Left renal cortex interstitium (tissue), 4 donors: Measurements from ENCODE around the gene IGFN1. TPM values are rescaled to one million over a fixed set of nuclear protein-coding genes. Genes with fewer than 3 reads are reported as not detected.

Experiments used
- DNase-seq, 4 donors: peaks; one replicate each; pipeline ENCODE4 v3.0.0-alpha.2; 2013; ENCODE audit warnings: low read depth in 4 of 4, low spot score in 2 of 4, missing footprints in 1 of 4
- polyA plus RNA-seq, 4 donors: library from polyadenylated mRNA; unstranded; fragments of 120-200 nt; gene quantifications; one replicate each; pipeline ENCODE4 v1.2.1, GENCODE V29; 2013; ENCODE audit not compliant: insufficient read length in 4 of 4

IGFN1 gene
- polyA plus RNA-seq, 4 donors: 0.34 to 1.3 (median 0.78) TPM

DNA sequence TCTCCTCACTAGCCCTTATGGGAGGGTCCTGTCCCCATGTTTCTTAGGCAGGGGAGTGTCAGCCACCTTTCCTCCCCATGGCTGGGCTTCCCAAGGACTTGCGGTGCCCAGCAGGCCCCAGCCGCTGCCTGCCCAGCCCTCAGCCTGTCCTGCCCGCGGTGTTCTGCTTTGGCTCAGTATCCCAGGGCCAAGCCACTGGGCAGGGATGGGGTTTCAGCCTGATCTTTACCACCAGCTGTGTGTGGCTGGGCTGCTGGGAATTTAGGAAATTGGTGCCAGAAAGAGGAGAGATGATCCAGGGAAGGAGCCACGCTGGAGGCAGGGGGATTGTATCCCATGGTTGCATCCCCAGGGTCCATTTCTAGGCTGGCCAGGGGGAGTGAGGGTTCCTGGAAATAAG lies 6.9 kb upstream of the IGFN1 start:
- no peak for DNase-seq

- DNase-seq: no peak
Measured at GRCh38 chr1:201184307-201185122, 6.1 kb upstream of the IGFN1 start.

GRCh38 chr1:201185123-201185453 lies 5.5 kb upstream of the IGFN1 start:
- DNase-seq: no peak

DNA sequence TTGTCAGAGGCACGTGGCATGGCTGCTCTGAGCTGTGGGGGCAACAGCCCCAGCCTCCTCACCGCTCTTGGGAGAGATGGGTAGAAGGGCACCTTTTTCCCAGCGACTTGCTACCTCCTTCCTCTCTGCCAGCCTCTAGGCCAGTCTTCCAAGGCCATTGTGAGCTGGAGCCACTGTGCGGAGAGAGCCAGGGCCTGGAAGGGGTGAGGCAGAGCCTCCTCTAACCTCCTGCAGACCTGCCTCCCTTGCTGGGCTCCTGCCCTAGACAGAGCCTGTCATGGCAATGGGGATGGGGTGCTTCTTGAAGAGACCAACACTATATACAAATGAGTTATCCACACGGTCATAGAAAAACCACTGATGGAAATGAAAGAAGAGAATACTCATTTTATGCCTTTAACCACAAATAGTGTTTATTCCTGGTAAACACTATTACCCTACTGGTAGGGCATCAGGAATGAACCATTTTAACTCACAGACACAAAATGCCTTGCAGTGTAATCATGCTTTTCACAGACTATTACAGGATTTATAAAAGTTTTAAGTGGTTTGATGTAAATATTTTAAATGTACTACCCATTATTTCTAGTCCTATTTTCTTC lies 5.0 kb upstream of the IGFN1 start:
- DNase-seq: no peak

DNA sequence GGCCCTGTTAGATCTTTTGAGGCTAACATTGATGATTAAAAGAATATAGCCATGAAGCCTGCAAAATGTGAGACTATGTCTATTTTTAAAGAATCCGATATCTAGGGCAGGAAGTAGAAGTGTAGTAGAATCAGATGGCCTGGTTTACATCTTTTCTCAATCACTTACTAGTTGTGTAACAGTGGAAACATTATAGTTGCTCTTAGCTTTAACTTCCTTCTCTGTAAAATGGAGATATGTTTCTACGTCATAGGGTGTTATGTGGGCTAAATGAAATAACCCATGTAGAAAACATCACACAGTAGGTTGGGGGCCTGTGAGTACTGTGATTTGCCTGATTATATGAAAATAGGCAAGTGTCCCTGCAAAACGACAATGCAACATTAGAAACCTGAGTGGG lies 4.4 kb upstream of the IGFN1 start:
- no peak for DNase-seq

GRCh38 chr1:201189085-201189484 lies 1.5 kb upstream of the IGFN1 start:
- no peak for DNase-seq

- DNase-seq: no peak
Measured at GRCh38 chr1:201190005-201190404, 619 bp upstream of the IGFN1 start.

DNA sequence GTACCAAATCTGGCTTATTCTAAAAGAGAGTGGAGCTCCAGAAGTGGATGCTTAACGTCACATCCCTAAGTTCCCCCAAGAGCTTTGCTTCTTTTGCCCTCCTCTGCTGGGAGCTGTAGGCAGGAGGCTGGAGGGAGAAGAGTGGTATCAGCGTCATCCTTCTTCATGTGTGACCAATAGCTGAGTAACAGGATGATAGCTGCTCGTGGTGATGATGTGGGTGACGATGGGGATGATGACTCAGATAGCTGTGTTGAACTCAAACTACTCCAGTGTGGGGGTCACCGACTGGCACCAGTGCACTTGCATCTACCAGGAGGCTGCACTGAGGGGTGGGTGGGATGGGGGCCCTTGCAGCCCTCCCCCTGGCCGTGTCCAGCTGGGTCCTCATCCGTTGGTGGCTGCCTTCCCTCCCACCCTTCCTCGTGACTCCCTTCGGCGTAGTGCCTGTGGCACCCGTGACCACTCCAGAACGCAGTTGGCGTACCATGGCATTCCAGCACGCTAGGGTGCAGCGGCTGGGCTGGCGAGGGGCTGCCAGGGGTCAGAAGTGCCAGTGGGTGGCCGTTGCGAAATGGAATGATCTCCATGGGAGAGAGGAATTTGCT lies 1.1 kb downstream of the IGFN1 start:
- no peak for DNase-seq

DNA sequence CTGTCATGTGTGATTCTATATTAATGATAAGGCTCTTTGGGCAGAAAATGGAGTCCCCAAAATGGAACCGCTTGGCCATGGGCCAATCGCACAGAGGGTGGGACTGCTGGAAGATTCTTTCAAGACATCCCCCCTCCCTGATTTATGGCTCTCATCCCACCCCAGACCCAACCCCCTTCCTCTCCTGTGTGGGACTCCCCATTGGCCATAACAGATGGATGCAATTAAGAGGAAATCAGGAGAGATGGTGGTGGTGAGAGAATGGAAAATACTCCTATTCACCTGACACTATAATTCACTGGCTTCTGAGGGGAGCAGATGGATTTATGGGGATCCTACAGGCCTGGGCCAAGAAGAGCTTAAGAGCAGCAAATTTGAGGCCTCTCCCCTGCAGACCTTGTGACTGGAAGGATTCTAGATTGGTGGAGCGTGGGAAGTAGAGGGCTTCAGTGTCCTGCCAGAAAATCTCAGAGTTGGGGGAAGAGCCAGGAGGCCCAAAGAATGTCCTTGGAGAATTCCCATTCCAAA lies 1.7 kb downstream of the IGFN1 start:
- DNase-seq: no peak

DNA sequence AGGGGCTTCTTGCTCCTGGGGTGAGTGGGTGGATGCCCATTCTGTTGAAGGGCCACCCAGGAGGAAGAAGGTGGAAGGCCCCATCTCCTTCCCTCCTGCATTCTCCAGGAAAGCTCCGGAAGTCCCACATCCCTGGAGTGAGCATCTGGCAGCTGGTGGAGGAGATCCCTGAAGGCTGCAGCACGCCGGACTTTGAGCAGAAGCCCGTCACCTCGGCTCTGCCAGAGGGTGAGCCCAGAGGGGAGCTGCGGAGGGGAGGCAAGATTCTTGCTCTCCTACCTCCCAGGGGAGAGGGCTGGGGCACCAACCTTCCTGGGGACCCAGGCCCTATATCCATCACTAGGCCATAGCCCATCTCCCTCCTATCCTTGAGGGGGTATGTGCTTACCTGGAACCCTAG lies 3.4 kb downstream of the IGFN1 start:
- DNase-seq: no peak

GRCh38 chr1:201198598-201198997 lies 8.0 kb downstream of the IGFN1 start:
- no peak for DNase-seq

DNA sequence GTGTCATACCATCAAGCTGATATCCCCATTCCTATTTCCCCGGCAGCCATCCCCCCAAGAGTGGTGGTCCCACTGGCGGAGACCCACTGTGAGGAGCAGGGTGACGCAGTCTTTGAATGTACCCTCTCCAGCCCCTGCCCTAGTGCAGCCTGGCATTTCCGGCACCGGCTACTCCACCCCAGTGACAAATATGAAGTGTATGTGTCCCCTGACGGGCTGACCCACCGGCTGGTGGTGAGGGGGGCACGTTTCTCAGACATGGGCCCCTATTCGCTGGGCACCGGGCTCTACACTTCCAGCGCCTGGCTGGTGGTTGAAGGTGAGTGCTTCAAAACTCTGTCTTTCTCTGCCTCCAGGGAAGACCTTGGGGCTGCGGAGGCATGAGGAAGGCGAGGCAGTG lies 14.4 kb downstream of the IGFN1 start:
- no peak for DNase-seq

- DNase-seq: no peak
Measured at GRCh38 chr1:201206176-201206575, 15.6 kb downstream of the IGFN1 start.

DNA sequence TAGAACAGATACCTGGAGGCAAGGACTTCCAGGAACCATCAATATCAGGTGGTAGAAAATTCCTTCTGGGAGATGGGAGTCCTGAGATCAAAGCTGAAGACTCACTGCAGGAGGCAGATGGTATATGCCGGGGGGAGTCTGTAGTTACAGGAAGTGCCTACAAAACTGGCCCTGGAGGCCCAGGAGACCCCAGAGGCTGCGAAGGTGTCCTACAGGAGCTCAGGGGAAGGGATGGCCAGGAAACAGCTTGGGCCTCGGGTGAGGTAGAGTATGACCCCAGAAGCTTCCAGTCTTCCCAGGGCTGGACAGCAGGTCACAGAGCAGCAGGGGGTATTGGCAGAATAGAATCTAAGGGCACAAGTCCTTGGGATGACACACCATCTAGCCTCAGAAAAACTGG lies 16.4 kb downstream of the IGFN1 start:
- DNase-seq: no peak

GRCh38 chr1:201208236-201208635 lies 17.6 kb downstream of the IGFN1 start:
- no peak for DNase-seq

DNA sequence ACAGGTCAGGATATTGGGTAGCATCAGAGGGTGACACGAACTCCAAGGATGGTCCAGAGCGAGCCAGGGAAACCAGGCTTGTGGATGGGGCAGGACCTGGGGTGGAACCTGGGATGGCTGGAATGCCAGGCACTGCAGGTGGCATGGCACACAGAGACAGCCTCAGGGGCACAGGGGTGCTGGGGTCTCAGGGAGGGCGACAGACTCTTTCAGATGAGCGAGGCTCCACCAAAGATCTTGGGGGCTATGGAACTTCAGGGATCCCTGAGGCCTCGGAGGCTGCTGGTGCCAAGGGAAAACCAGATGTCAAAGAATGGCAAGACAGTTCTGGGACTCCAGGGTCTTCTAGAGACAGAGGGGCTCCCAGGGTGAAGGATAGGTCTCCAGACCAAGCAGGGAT lies 21.4 kb downstream of the IGFN1 start:
- no peak for DNase-seq

GRCh38 chr1:201212461-201213055 lies 21.9 kb downstream of the IGFN1 start:
- no peak for DNase-seq

DNA sequence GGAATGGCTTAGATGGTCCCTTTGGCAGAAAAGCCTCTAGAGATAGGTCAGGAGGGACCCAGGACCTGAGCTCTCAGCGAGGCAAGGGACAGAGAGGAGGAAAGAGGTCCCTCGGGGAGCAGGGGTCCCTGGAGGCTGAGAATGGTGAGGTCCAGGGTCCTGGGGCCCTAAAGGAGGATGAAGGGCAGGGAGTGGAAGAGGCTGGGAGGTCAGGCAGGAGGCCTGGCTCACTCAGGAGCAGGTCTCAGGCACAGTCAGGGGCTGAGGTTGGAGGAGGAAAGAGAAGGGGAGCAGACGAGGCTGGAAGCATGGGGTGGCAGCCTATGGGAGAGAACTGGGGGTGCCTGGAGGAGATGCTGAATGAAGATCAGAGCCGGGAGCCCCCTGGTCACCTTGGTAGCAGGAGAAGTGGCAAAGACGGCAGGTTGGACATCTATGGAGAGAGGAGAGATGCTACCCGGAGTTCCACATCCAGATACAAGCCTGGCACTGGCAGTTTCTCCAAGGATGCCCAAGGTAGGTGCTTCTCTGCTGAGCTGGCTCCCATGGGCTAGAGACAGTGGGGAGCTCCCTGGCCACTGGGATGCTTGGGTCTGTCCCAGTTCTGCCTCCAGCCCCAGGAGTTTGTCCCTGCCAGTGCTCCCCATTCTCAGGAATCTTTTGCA lies 22.6 kb downstream of the IGFN1 start:
- no peak for DNase-seq

DNA sequence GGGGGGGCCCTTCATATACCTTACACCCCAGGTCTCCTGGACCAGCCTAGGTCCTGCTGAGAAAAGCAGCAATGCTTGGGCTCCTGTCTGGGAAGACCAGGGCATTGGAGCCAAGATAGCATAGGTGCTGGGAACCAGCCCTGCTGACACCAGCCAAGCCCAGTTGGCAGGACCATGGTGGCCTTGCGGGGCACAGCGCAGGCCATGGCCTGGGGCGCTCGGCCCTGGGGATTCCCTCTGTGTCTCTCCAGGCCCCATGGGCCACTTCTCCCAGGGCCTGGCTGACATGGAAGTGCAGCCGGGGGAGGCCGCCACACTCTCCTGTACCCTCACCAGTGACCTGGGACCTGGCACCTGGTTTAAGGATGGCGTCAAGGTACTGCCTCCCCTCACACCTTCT lies 23.3 kb downstream of the IGFN1 start:
- DNase-seq: no peak

DNA sequence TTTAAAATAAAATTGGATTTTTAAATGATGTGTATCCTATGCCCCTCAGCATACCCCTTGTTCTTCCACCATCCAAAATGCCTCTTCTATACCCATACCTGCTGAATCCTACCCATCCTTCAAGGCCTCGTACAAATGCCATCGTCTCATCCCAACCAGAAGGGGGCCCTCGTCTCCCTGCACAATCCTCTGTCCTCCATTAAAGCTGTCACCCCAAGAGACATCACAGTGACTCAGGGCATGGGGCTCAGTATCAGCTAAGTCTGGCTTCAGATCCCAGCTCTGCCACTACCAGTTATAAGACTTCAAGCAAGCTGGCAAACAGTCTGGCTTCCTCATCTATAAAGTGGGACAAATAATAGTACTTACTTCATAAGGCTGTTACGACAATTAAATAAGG lies 23.8 kb downstream of the IGFN1 start:
- no peak for DNase-seq

- no peak for DNase-seq
Measured at GRCh38 chr1:201214886-201215285, 24.3 kb downstream of the IGFN1 start.
